Lower leg skin (tissue), 4 donors: ENCODE results near the gene INHBC. TPM values are rescaled to one million over a fixed set of nuclear protein-coding genes. Genes with fewer than 3 reads are reported as not detected.
A peak's percentile ranks its signal among the peaks of the same experiment; 100 is the strongest.

Experiments
- DNase-seq, 2 donors: peaks; one replicate each; pipeline ENCODE4 v3.0.0-alpha.2; 2019; ENCODE audit warnings: low spot score in 2 of 2
- H3K4me3 ChIP-seq: fragments of 200-600 bp; sonication (generic); 2 replicates; pipeline ENCODE4 v1.5.1; 2017; ENCODE audit warnings: mild to moderate bottlenecking, low read depth; ENCODE audit not compliant: poor library complexity, severe bottlenecking
- CTCF ChIP-seq, 3 donors: fragments of 450-650 bp; IDR thresholded peaks; one replicate each; pipeline ENCODE4 v1.5.1; 2016; ENCODE audit warnings: antibody characterized with exemption in 3 of 3, mild to moderate bottlenecking in 3 of 3, moderate library complexity in 2 of 3
- POLR2A ChIP-seq, 2 donors: fragments of 450-650 bp; IDR thresholded peaks; one replicate each; pipeline ENCODE4 v1.6.1; 2016 to 2017; ENCODE audit warnings: antibody characterized with exemption in 2 of 2, mild to moderate bottlenecking in 1 of 2, moderate library complexity in 1 of 2
- WGBS, 2 donors: methylation state at CpG; one replicate each; pipeline ENCODE4 v1.1.5; 2018; 5-methylcytosine and 5-hydroxymethylcytosine counted together
- intact Hi-C: fragments of 100-400 bp; cut with DNase I; formaldehyde crosslinking; loops from one replicate; pipeline ENCODE4 v1.15.0; 2023; ENCODE audit warnings: low total_unique reads
- total RNA-seq, 4 donors: library from RNA; depleted of rRNA; stranded (reverse); fragments of >200 nt; gene quantifications; one replicate each; pipeline ENCODE4 v1.1.0, GENCODE V29; 2016

INHBC gene
- total RNA-seq, 4 donors from 2014 or later: not detected

- intact Hi-C loops: loop anchor here (5.0 kb wide), 1 partner anchor 192 kb away; no protein-coding TSS in a partner anchor
- no peak overlapping the region for H3K4me3 ChIP-seq
- TF ChIP-seq CTCF (IDR thresholded peaks at IDR 0.05) (no peak), POLR2A (IDR thresholded peaks at IDR 0.05) (no peak)
- 96 to 100% methylated on average over 2 of the region's 2 CpGs for WGBS, 2 donors
- DNase-seq: no peak
Measured at GRCh38 chr12:57454213-57454565, 19.6 kb downstream of the INHBC start.

- TF ChIP-seq POLR2A (IDR thresholded peaks at IDR 0.05): no peak
- TF ChIP-seq CTCF (IDR thresholded peaks at IDR 0.05): peak in 1 of 3 donors; percentile 45
- WGBS, 2 donors: 66 to 71% methylated on average over 9 to 10 of the region's 10 CpGs
- no peak for DNase-seq
- no peak within 1 kb of the TSS for H3K4me3 ChIP-seq
- intact Hi-C loops: loop anchor here (5.0 kb wide), 1 partner anchor 192 kb away; no protein-coding TSS in a partner anchor
Measured at GRCh38 chr12:57454566-57455373, 20.2 kb downstream of the INHBC start, which contains the start of gene INHBE. Gene INHBE, plus strand, starts transcription at chr12:57455307. Its CDS starts 230 bp downstream, at chr12:57455537.

GRCh38 chr12:57455374-57456144, 21.0 kb downstream of the INHBC start:
- DNase-seq: no peak
- intact Hi-C loops: no loop called here
- no peak overlapping the region for H3K4me3 ChIP-seq
- TF ChIP-seq CTCF (IDR thresholded peaks at IDR 0.05) (no peak), POLR2A (IDR thresholded peaks at IDR 0.05) (no peak)
- WGBS, 2 donors: 49 to 57% methylated on average over 6 to 10 of the region's 10 CpGs

GRCh38 chr12:57456145-57456700, 21.6 kb downstream of the INHBC start:
- 31 to 40% methylated on average over 13 to 15 of the region's 15 CpGs for WGBS, 2 donors
- DNase-seq: no peak
- H3K4me3 ChIP-seq: no peak overlapping the region
- TF ChIP-seq CTCF (IDR thresholded peaks at IDR 0.05) (no peak), POLR2A (IDR thresholded peaks at IDR 0.05) (no peak)
- intact Hi-C loops: no loop called here

- no peak overlapping the region for H3K4me3 ChIP-seq
- no peak for TF ChIP-seq CTCF (IDR thresholded peaks at IDR 0.05)
- TF ChIP-seq POLR2A (IDR thresholded peaks at IDR 0.05): no peak
- no peak for DNase-seq
- intact Hi-C loops: no loop called here
- 87 to 89% methylated on average over 6 of the region's 6 CpGs for WGBS, 2 donors
Measured at GRCh38 chr12:57456737-57457490, 22.3 kb downstream of the INHBC start.
